ENCODE results near the gene MAGI2.
"Not testable (repeated sequence)": the region's sequence is repeated elsewhere in the genome, so short reads cannot be mapped to it uniquely, and the experiment has no call there.

Gene MAGI2

DNA sequence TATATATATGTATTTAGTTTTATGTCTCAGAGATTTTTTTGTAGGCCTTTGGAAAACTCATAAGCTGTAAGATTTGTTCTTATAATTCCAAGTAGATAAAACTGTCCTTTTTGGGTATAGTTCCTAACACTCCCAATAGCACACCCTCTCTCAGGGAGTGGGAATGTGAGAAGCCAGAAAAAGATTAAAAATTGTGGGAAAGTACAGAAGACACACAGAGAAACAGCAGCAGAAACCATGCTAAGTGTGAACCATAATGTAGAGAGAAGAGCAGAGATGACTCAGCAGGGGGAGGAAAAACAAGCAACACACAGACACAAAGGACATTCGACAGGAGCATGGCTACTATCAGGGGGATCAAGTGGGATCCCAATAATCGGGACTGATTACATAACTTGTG lies 401.6 kb downstream of the MAGI2 start:
- TF ChIP-seq, protein P1, sequence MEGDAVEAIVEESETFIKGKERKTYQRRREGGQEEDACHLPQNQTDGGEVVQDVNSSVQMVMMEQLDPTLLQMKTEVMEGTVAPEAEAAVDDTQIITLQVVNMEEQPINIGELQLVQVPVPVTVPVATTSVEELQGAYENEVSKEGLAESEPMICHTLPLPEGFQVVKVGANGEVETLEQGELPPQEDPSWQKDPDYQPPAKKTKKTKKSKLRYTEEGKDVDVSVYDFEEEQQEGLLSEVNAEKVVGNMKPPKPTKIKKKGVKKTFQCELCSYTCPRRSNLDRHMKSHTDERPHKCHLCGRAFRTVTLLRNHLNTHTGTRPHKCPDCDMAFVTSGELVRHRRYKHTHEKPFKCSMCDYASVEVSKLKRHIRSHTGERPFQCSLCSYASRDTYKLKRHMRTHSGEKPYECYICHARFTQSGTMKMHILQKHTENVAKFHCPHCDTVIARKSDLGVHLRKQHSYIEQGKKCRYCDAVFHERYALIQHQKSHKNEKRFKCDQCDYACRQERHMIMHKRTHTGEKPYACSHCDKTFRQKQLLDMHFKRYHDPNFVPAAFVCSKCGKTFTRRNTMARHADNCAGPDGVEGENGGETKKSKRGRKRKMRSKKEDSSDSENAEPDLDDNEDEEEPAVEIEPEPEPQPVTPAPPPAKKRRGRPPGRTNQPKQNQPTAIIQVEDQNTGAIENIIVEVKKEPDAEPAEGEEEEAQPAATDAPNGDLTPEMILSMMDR (conservative IDR thresholded peaks at IDR 0.05; ENCODE audit: low read depth, low read length): no peak
- peak; percentile 8 for DNase-seq (ENCODE audit: low read depth)
- no peak overlapping the region for H3K4me3 ChIP-seq (ENCODE audit: low read depth, low read length)

DNA sequence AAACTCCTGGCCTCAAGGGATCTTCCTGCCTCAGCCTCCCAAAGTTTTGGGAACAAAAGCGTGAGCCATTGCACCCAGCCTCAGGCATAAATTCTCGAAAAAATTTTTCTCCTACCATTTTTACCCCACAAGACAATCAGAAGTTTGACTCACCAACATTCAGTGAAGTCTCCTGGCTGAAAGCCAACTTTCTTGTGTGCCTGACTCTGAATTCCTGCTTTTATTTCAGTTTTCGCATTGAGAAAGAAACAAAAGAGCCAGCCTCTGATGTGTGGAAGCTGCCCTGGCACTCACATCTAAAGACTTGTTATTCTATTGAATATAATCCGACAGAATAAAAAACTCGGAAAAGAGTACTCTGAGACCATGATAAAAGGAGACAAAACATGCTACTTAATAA lies 402.9 kb downstream of the MAGI2 start:
- TF ChIP-seq, protein P1 (conservative IDR thresholded peaks at IDR 0.05; ENCODE audit: low read depth, low read length): no peak
- peak; percentile 64 for DNase-seq (ENCODE audit: low read depth)

DNA sequence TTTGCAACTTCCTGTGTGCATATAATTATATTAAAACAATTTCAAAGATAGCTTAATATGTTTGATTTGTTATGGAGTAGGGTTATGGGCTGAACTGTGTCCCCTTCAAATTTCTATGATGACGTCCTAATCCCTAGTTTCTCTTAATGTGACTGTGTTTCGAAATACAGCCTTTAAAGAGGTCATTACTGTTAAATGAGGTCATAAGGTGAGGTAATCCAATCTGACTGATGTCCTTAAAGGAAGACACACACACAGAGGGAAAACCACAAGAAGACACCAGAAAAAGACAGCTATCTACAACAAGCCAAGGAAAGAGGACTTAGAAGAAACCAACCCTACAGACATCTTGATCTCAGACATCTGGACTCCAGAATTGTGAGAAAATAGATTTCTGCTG lies 407.4 kb downstream of the MAGI2 start:
- no peak overlapping the region for H3K4me3 ChIP-seq (ENCODE audit: low read depth, low read length)
- TF ChIP-seq, protein P1 (conservative IDR thresholded peaks at IDR 0.05; ENCODE audit: low read depth, low read length): no peak
- DNase-seq (ENCODE audit: low read depth): no peak

More for the DNA sequence above, 402.9 kb downstream of the MAGI2 start:
- no peak overlapping the region for H3K4me3 ChIP-seq (ENCODE audit: low read depth, low read length)

DNA sequence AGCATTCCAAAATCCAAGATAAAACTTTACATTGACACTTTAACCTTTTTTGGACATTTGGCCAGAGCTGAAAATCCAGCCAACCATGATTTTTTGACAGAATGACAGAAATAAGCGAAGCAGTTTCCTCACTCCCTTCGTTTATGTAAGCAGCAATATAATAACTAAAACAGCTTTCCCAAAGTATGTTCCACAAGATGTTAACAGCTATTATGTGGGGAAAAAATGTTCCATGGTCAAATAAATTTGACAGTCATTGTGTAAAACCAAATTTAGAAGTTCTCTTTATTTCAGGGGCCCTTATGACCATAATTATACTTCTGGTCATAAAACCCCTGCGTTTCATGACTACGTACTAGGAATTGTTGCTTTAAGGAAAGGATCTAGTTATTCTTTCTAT lies 416.5 kb downstream of the MAGI2 start:
- TF ChIP-seq, protein P1 (conservative IDR thresholded peaks at IDR 0.05; ENCODE audit: low read depth, low read length): no peak
- no peak overlapping the region for H3K4me3 ChIP-seq (ENCODE audit: low read depth, low read length)
- no peak for DNase-seq (ENCODE audit: low read depth)

DNA sequence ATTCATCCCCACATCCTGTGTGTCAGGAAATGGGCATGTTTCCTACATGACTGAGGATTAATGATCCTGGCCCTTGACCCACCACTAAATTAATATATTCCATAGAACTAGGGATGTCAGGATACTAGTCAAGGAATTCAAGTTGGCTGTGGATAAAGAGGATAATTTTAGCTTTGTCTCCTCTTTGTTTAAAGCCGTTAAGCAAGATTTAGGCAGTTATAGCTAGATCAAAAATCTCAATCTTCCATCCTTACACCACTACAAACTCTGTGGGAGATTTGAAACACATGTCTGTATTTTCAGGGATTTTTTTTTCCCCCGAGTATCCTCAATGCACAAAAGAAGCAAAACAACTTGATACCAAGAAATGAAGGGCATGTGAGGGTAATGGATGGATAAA lies 417.1 kb downstream of the MAGI2 start:
- no peak for DNase-seq (ENCODE audit: low read depth)
- TF ChIP-seq, protein P1 (conservative IDR thresholded peaks at IDR 0.05; ENCODE audit: low read depth, low read length): no peak
- no peak overlapping the region for H3K4me3 ChIP-seq (ENCODE audit: low read depth, low read length)

DNA sequence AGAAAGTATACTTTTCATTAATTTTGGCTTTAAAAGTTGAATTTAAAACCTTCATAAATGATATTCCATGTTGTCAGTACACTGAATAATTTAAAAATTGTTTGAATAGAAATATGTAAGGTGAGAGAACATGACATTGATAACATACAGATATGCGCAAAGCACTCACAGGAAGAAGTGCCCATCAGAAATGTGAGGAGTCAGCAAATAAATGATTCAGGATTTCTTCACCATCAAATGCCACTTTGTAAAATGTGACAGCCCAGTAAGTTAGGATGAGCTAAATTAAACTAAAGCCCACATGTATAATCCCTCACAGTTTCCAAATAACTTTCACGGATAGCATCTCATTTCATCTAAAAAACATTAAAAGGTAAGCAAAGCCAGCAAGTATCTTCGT lies 417.6 kb downstream of the MAGI2 start:
- TF ChIP-seq, protein P1 (conservative IDR thresholded peaks at IDR 0.05; ENCODE audit: low read depth, low read length): no peak
- no peak for DNase-seq (ENCODE audit: low read depth)
- H3K4me3 ChIP-seq (ENCODE audit: low read depth, low read length): no peak overlapping the region

DNA sequence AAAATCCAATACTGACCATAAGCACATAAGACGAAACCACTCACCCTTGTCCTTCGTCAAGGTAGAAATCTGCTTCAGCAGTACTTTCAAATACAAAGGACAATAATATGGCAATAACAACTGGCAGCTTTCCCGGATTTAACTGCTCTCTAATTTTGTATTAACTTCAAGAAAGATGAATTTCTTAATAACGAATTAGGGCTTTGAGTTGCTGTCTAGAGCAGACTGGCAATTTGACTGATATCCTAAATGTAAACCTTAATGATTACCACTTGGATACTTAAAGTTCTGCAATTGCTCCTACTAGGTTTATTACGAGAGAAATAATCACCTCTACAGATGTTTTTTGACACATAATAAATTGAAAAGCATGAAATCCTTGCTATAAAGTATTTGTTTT lies 418.7 kb downstream of the MAGI2 start:
- no peak overlapping the region for H3K4me3 ChIP-seq (ENCODE audit: low read depth, low read length)
- no peak for DNase-seq (ENCODE audit: low read depth)
- TF ChIP-seq, protein P1 (conservative IDR thresholded peaks at IDR 0.05; ENCODE audit: low read depth, low read length): no peak

DNA sequence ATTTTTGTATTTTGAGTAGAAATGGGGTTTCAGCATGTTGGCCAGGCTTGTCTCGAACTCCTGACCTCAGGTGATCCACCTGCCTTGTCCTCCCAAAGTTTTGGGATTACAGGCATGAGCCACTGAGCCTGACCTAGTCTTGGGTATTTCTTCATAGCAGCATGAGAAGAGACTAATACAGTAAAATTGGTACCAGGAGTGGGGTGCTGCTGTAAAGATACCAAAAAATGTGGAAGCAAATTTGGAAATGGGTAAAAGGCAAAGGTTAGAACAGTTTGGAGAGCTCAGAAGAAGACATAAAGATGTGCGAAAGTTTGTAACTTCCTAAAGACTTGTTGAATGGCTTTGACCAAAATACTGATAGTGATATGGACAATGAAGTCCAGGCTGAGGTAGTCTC lies 433.8 kb downstream of the MAGI2 start:
- DNase-seq (ENCODE audit: low read depth); H3K4me3 ChIP-seq (ENCODE audit: low read depth, low read length): not testable (repeated sequence)

All from choroid plexus epithelial cell (primary cell).